Astrocyte (in vitro differentiated cells and primary cell): ENCODE results near the gene FRMPD2.

Source experiments
- EZH2 ChIP-seq: IDR thresholded peaks from 2 replicates; pipeline ENCODE4 v1.6.1; 2012; ENCODE audit warnings: mild to moderate bottlenecking, low read length, inconsistent platforms; ENCODE audit not compliant: insufficient read depth
- TF ChIP-seq, protein P1 (sequence below): IDR thresholded peaks from 2 replicates; pipeline ENCODE4 v1.5.1; 2011; ENCODE audit warnings: low read depth, mild to moderate bottlenecking, inconsistent platforms, low read length, moderate library complexity; ENCODE audit not compliant: insufficient read depth

DNA sequence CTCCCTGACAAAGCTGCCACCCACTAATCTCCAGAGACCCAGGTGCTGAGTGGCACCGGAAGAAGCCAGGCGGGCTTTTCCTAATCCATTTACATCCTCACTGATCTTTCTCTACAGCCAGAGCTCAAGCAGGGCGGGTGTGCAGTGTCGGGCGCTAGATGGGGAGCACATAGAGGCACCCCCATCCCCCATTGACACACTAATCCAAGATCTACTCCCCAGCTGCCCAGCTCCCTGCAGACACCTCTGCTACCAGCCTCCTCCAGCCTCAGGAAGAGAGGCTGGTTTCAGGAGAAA, 22.2 kb downstream of the FRMPD2 start:
- TF ChIP-seq, protein P1, sequence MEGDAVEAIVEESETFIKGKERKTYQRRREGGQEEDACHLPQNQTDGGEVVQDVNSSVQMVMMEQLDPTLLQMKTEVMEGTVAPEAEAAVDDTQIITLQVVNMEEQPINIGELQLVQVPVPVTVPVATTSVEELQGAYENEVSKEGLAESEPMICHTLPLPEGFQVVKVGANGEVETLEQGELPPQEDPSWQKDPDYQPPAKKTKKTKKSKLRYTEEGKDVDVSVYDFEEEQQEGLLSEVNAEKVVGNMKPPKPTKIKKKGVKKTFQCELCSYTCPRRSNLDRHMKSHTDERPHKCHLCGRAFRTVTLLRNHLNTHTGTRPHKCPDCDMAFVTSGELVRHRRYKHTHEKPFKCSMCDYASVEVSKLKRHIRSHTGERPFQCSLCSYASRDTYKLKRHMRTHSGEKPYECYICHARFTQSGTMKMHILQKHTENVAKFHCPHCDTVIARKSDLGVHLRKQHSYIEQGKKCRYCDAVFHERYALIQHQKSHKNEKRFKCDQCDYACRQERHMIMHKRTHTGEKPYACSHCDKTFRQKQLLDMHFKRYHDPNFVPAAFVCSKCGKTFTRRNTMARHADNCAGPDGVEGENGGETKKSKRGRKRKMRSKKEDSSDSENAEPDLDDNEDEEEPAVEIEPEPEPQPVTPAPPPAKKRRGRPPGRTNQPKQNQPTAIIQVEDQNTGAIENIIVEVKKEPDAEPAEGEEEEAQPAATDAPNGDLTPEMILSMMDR: no peak
- no peak for TF ChIP-seq EZH2
